ENCODE measurements around the gene PPP2R5C. TPM values are rescaled to one million over a fixed set of nuclear protein-coding genes. Genes with fewer than 3 reads are reported as not detected.

The PPP2R5C gene
- total RNA-seq, 6 donors from 2014 or later, result 105 to 208 (median 133) TPM

- TF ChIP-seq CTCF (IDR thresholded peaks at IDR 0.05), result peak in 5 of 6 experiments; percentile 15 to 41 (median 27)
- TF ChIP-seq POLR2A (IDR thresholded peaks at IDR 0.05), result no peak
- TF ChIP-seq POLR2AphosphoS5 (IDR thresholded peaks at IDR 0.05), result no peak
- TF ChIP-seq EP300 (IDR thresholded peaks at IDR 0.05), result no peak
- Histone ChIP-seq H3K27ac (no peak overlapping the region), H3K27me3 (no peaks in the 10 kb centered on the region), H3K4me3 (no peak overlapping the region), H3K9me3 (no peaks in the 10 kb centered on the region), H3K4me1 (peaks cover 0 to 13% (median 5%) of the 10 kb centered on the region in 4 donors), H3K36me3 (peaks cover 0 to 12% (median 0%) of the 10 kb centered on the region in 4 donors)
- ATAC-seq (ENCODE audit: low FRiP score in 2 of 2), result peak in 1 of 2 donors; percentile 71
- WGBS, 2 donors, result 69 to 80% methylated on average over 7 of the region's 7 CpGs
- DNase-seq, result no peak
Measured at GRCh38 chr14:101843665-101844064, 82.2 kb downstream of the PPP2R5C start.

GRCh38 chr14:101844219-101844618 lies 82.7 kb downstream of the PPP2R5C start:
- TF ChIP-seq POLR2A (IDR thresholded peaks at IDR 0.05) (no peak), EP300 (IDR thresholded peaks at IDR 0.05) (no peak), POLR2AphosphoS5 (IDR thresholded peaks at IDR 0.05) (no peak), CTCF (IDR thresholded peaks at IDR 0.05) (no peak)
- H3K9me3 ChIP-seq, result no peaks in the 10 kb centered on the region
- ATAC-seq (ENCODE audit: low FRiP score in 2 of 2), result peak in 1 of 2 donors; percentile 54
- WGBS, 2 donors, result 78 to 85% methylated on average over 16 to 19 of the region's 19 CpGs
- no peaks in the 10 kb centered on the region for H3K27me3 ChIP-seq
- peak in 1 of 2 donors; percentile 68 for DNase-seq
- no peak overlapping the region for H3K27ac ChIP-seq
- peaks cover 0 to 12% (median 0%) of the 10 kb centered on the region in 4 donors for H3K36me3 ChIP-seq
- peaks cover 3 to 12% (median 6%) of the 10 kb centered on the region in 4 donors for H3K4me1 ChIP-seq
- H3K4me3 ChIP-seq, result no peak overlapping the region

- DNase-seq (no peak), ATAC-seq (ENCODE audit: low FRiP score in 2 of 2) (no peak)
- H3K9me3 ChIP-seq, result no peaks in the 10 kb centered on the region
- no peak overlapping the region for H3K4me3 ChIP-seq
- WGBS, 2 donors, result 83 to 92% methylated on average over 3 of the region's 3 CpGs
- TF ChIP-seq EP300 (IDR thresholded peaks at IDR 0.05), result no peak
- TF ChIP-seq POLR2A (IDR thresholded peaks at IDR 0.05), result no peak
- no peak for TF ChIP-seq POLR2AphosphoS5 (IDR thresholded peaks at IDR 0.05)
- TF ChIP-seq CTCF (IDR thresholded peaks at IDR 0.05), result no peak
- peaks cover 7 to 12% (median 10%) of the 10 kb centered on the region in 4 donors for H3K4me1 ChIP-seq
- H3K36me3 ChIP-seq, result peaks cover 0 to 12% (median 0%) of the 10 kb centered on the region in 4 donors
- H3K27me3 ChIP-seq, result no peaks in the 10 kb centered on the region
- H3K27ac ChIP-seq, result no peak overlapping the region
Measured at GRCh38 chr14:101844751-101845150, 83.2 kb downstream of the PPP2R5C start.

GRCh38 chr14:101845496-101845895 lies 84.0 kb downstream of the PPP2R5C start:
- Histone ChIP-seq H3K27me3 (no peaks in the 10 kb centered on the region), H3K27ac (no peak overlapping the region), H3K9me3 (no peaks in the 10 kb centered on the region), H3K4me1 (peaks cover 12 to 19% (median 13%) of the 10 kb centered on the region in 4 donors), H3K4me3 (no peak overlapping the region), H3K36me3 (peaks cover 0 to 12% (median 0%) of the 10 kb centered on the region in 4 donors)
- no peak for DNase-seq
- ATAC-seq (ENCODE audit: low FRiP score in 2 of 2), result no peak
- 83 to 93% methylated on average over 2 of the region's 2 CpGs for WGBS, 2 donors
- no peak for TF ChIP-seq EP300 (IDR thresholded peaks at IDR 0.05)
- TF ChIP-seq CTCF (IDR thresholded peaks at IDR 0.05), result no peak
- TF ChIP-seq POLR2AphosphoS5 (IDR thresholded peaks at IDR 0.05), result no peak
- no peak for TF ChIP-seq POLR2A (IDR thresholded peaks at IDR 0.05)

- H3K9me3 ChIP-seq, result no peaks in the 10 kb centered on the region
- ATAC-seq (ENCODE audit: low FRiP score in 2 of 2) (no peak), DNase-seq (no peak)
- 87 to 92% methylated on average over 10 of the region's 10 CpGs for WGBS, 2 donors
- no peaks in the 10 kb centered on the region for H3K27me3 ChIP-seq
- no peak overlapping the region for H3K4me3 ChIP-seq
- peaks cover 12 to 22% (median 14%) of the 10 kb centered on the region in 4 donors for H3K4me1 ChIP-seq
- TF ChIP-seq EP300 (IDR thresholded peaks at IDR 0.05) (no peak), CTCF (IDR thresholded peaks at IDR 0.05) (no peak), POLR2AphosphoS5 (IDR thresholded peaks at IDR 0.05) (no peak), POLR2A (IDR thresholded peaks at IDR 0.05) (no peak)
- no peak overlapping the region for H3K27ac ChIP-seq
- H3K36me3 ChIP-seq, result peaks cover 0 to 12% (median 0%) of the 10 kb centered on the region in 4 donors
Measured at GRCh38 chr14:101845896-101846295, 84.4 kb downstream of the PPP2R5C start.

Measured in upper lobe of left lung (tissue), 6 donors.